Trophoblast cell (in vitro differentiated cells and primary cell): Measurements from ENCODE around the gene UBE2A.

Experiments
- DNase-seq, 2 donors: peaks; one replicate each; pipeline ENCODE4 v3.0.0-alpha.2; 2016
- H2AFZ ChIP-seq: 2 replicates; pipeline ENCODE4 v1.6.1; 2013; ENCODE audit warnings: low read length, moderate library complexity, mild to moderate bottlenecking; ENCODE audit not compliant: insufficient read depth, poor library complexity
- H2AK5ac ChIP-seq: 2 replicates; pipeline ENCODE4 v1.6.1; 2013; ENCODE audit warnings: mild to moderate bottlenecking, low read length
- H2BK120ac ChIP-seq: 2 replicates; pipeline ENCODE4 v1.6.1; 2013; ENCODE audit warnings: low read length, mild to moderate bottlenecking, moderate library complexity; ENCODE audit not compliant: insufficient read depth, poor library complexity
- H2BK12ac ChIP-seq: 2 replicates; pipeline ENCODE4 v1.6.1; 2013; ENCODE audit warnings: mild to moderate bottlenecking, low read length, moderate library complexity
- H2BK5ac ChIP-seq: 2 replicates; pipeline ENCODE4 v1.6.1; 2013; ENCODE audit warnings: low read length, low read depth, moderate library complexity, mild to moderate bottlenecking; ENCODE audit not compliant: poor library complexity
- H3K14ac ChIP-seq: 2 replicates; pipeline ENCODE4 v1.6.1; 2013; ENCODE audit warnings: mild to moderate bottlenecking, low read length
- H3K18ac ChIP-seq: 2 replicates; pipeline ENCODE4 v1.6.1; 2013; ENCODE audit warnings: mild to moderate bottlenecking, low read length
- H3K23ac ChIP-seq: 2 replicates; pipeline ENCODE4 v1.6.1; 2013; ENCODE audit warnings: low read length
- H3K27ac ChIP-seq: 2 replicates; pipeline ENCODE4 v1.5.1; 2013; ENCODE audit warnings: low read depth, mild to moderate bottlenecking, inconsistent platforms, low read length, moderate library complexity
- H3K27me3 ChIP-seq: 2 replicates; pipeline ENCODE4 v1.6.1; 2013; ENCODE audit warnings: inconsistent platforms, mild to moderate bottlenecking, low read length, moderate library complexity; ENCODE audit not compliant: insufficient read depth
- H3K36me3 ChIP-seq, 2 experiments: 1 replicate in 1 of 2; 2 replicates in 1 of 2; pipeline ENCODE4 v1.6.1; 2013; ENCODE audit warnings: low read length in 2 of 2, mild to moderate bottlenecking in 2 of 2, moderate library complexity in 1 of 2; ENCODE audit not compliant: insufficient read depth in 2 of 2, control insufficient read depth in 1 of 2
- H3K4ac ChIP-seq: 2 replicates; pipeline ENCODE4 v1.6.1; 2013; ENCODE audit warnings: low read depth, mild to moderate bottlenecking, low read length, moderate library complexity
- H3K4me1 ChIP-seq, 2 experiments: 1 replicate in 1 of 2; 2 replicates in 1 of 2; pipeline ENCODE4 v1.6.1; 2013; ENCODE audit warnings: low read length in 2 of 2, mild to moderate bottlenecking in 2 of 2, moderate library complexity in 1 of 2; ENCODE audit not compliant: insufficient read depth in 2 of 2, control insufficient read depth in 1 of 2
- H3K4me2 ChIP-seq: 2 replicates; pipeline ENCODE4 v1.6.1; 2013; ENCODE audit warnings: inconsistent platforms, mild to moderate bottlenecking, low read length, moderate library complexity
- H3K4me3 ChIP-seq: 2 replicates; pipeline ENCODE4 v1.5.1; 2013; ENCODE audit warnings: mild to moderate bottlenecking, low read depth, low read length, inconsistent platforms
- H3K79me1 ChIP-seq: one replicate; pipeline ENCODE4 v1.6.1; 2013; ENCODE audit warnings: low read length
- H3K79me2 ChIP-seq: 2 replicates; pipeline ENCODE4 v1.6.1; 2013; ENCODE audit warnings: low read length, mild to moderate bottlenecking; ENCODE audit not compliant: control insufficient read depth, insufficient read depth, poor library complexity
- H3K9ac ChIP-seq: 2 replicates; pipeline ENCODE4 v1.6.1; 2013; ENCODE audit warnings: mild to moderate bottlenecking, low read length
- H3K9me3 ChIP-seq: 2 replicates; pipeline ENCODE4 v1.6.1; 2013; ENCODE audit warnings: low read depth, mild to moderate bottlenecking, control low read depth, inconsistent platforms, low read length; ENCODE audit not compliant: insufficient read depth
- H4K12ac ChIP-seq: 2 replicates; pipeline ENCODE4 v1.6.1; 2013; ENCODE audit warnings: low read depth, mild to moderate bottlenecking, low read length, moderate library complexity
- H4K8ac ChIP-seq: 2 replicates; pipeline ENCODE4 v1.6.1; 2013; ENCODE audit warnings: low read depth, mild to moderate bottlenecking, low read length, moderate library complexity
- H4K91ac ChIP-seq: one replicate; pipeline ENCODE4 v1.6.1; 2013; ENCODE audit warnings: low read depth, mild to moderate bottlenecking, low read length, moderate library complexity
- WGBS: extraction: QIAGEN DNeasy Blood & Tissue Kit; methylation state at CpG from one replicate; pipeline ENCODE4 v1.1.7; 2013; ENCODE audit warnings: missing lambda C conversion rate; ENCODE audit not compliant: insufficient read length, insufficient coverage; ENCODE audit errors: extremely low coverage; 5-methylcytosine and 5-hydroxymethylcytosine counted together

The UBE2A gene

GRCh38 chrX:119605464-119606279 is 31.3 kb downstream of the UBE2A start:
- H3K14ac ChIP-seq = peak overlapping the region; percentile 95
- peak overlapping the region; percentile 55 for H2BK5ac ChIP-seq
- H4K8ac ChIP-seq = peak overlapping the region; percentile 94
- peak overlapping the region; percentile 95 for H3K18ac ChIP-seq
- DNase-seq = peak in 1 of 2 donors; percentile 37
- H2AK5ac ChIP-seq = peak overlapping the region; percentile 57
- peak overlapping the region; percentile 93 for H3K4me2 ChIP-seq
- no peak overlapping the region for H3K23ac ChIP-seq
- H3K4me1 ChIP-seq = peaks cover 0 to 2% of the 10 kb centered on the region in 2 experiments
- H3K79me2 ChIP-seq = peaks cover 8% of the 10 kb centered on the region
- WGBS = no CpG with 5 or more reads among the region's 68 CpGs
- peak overlapping the region; percentile 84 for H4K91ac ChIP-seq
- peaks cover 3% of the 10 kb centered on the region for H3K79me1 ChIP-seq
- no peaks in the 10 kb centered on the region for H3K9me3 ChIP-seq
- peak overlapping the region; percentile 59 for H2BK120ac ChIP-seq
- peaks cover under 1 to 2% of the 10 kb centered on the region in 2 experiments for H3K36me3 ChIP-seq
- peak overlapping the region; percentile 94 for H4K12ac ChIP-seq
- H2AFZ ChIP-seq = peak overlapping the region; percentile 95
- H3K4me3 ChIP-seq = peak overlapping the region; percentile 98
- no peaks in the 10 kb centered on the region for H3K27me3 ChIP-seq
- H3K27ac ChIP-seq = no peak overlapping the region
- peak overlapping the region; percentile 60 for H3K4ac ChIP-seq
- H3K9ac ChIP-seq = peak overlapping the region; percentile 100
- no peak overlapping the region for H2BK12ac ChIP-seq

- DNase-seq = peak; percentile 88 to 99
- H3K27me3 ChIP-seq = no peaks in the 10 kb centered on the region
- peak within 1 kb of the TSS; percentile 57 for H2AK5ac ChIP-seq
- H3K79me1 ChIP-seq = peaks cover 3% of the 10 kb centered on the region
- WGBS = no CpG with 5 or more reads among the region's 46 CpGs
- peak within 1 kb of the TSS; percentile 94 for H4K8ac ChIP-seq
- no peaks in the 10 kb centered on the region for H3K36me3 ChIP-seq
- H3K4ac ChIP-seq = peak within 1 kb of the TSS; percentile 60
- no peak within 1 kb of the TSS for H2BK12ac ChIP-seq
- peak within 1 kb of the TSS; percentile 84 for H4K91ac ChIP-seq
- no peak within 1 kb of the TSS for H3K23ac ChIP-seq
- no peak within 1 kb of the TSS for H3K27ac ChIP-seq
- peak within 1 kb of the TSS; percentile 93 for H3K4me2 ChIP-seq
- peak within 1 kb of the TSS; percentile 95 for H2AFZ ChIP-seq
- H3K79me2 ChIP-seq = peaks cover 8% of the 10 kb centered on the region
- peak within 1 kb of the TSS; percentile 55 for H2BK5ac ChIP-seq
- H3K4me3 ChIP-seq = peak within 1 kb of the TSS; percentile 98
- H3K4me1 ChIP-seq = peaks cover 0 to 2% of the 10 kb centered on the region in 2 experiments
- peak within 1 kb of the TSS; percentile 95 for H3K14ac ChIP-seq
- peak within 1 kb of the TSS; percentile 59 for H2BK120ac ChIP-seq
- no peaks in the 10 kb centered on the region for H3K9me3 ChIP-seq
- peak within 1 kb of the TSS; percentile 94 for H4K12ac ChIP-seq
- H3K18ac ChIP-seq = peak within 1 kb of the TSS; percentile 95
- peak within 1 kb of the TSS; percentile 100 for H3K9ac ChIP-seq
These were observed 32.1 kb downstream of the UBE2A start, which contains the start of gene NKRF for GRCh38 chrX:119606280-119607017. TSS of gene NKRF (minus strand) at chrX:119606424.

- no peak overlapping the region for H3K4me2 ChIP-seq
- no peaks in the 10 kb centered on the region for H3K9me3 ChIP-seq
- no peak overlapping the region for H2BK12ac ChIP-seq
- H3K4me3 ChIP-seq = no peak overlapping the region
- H3K9ac ChIP-seq = no peak overlapping the region
- H2AFZ ChIP-seq = no peak overlapping the region
- no peak overlapping the region for H3K23ac ChIP-seq
- no peaks in the 10 kb centered on the region for H3K27me3 ChIP-seq
- no peak for DNase-seq
- H3K79me1 ChIP-seq = peaks cover 3% of the 10 kb centered on the region
- no peak overlapping the region for H3K14ac ChIP-seq
- no peak overlapping the region for H3K27ac ChIP-seq
- H3K36me3 ChIP-seq = no peaks in the 10 kb centered on the region
- no peak overlapping the region for H4K91ac ChIP-seq
- no peak overlapping the region for H4K12ac ChIP-seq
- no peak overlapping the region for H3K18ac ChIP-seq
- H3K79me2 ChIP-seq = peaks cover 8% of the 10 kb centered on the region
- H2AK5ac ChIP-seq = no peak overlapping the region
- H2BK5ac ChIP-seq = no peak overlapping the region
- H3K4ac ChIP-seq = no peak overlapping the region
- peaks cover 0 to 2% of the 10 kb centered on the region in 2 experiments for H3K4me1 ChIP-seq
- WGBS = no CpG with 5 or more reads among the region's 7 CpGs
- no peak overlapping the region for H4K8ac ChIP-seq
- no peak overlapping the region for H2BK120ac ChIP-seq
These were observed 32.6 kb downstream of the UBE2A start for GRCh38 chrX:119607018-119607389.

- Histone ChIP-seq H3K9ac (no peak overlapping the region), H3K4ac (no peak overlapping the region), H2BK5ac (no peak overlapping the region), H4K91ac (no peak overlapping the region), H3K36me3 (peaks cover 3% of the 10 kb centered on the region in 2 experiments), H4K8ac (no peak overlapping the region), H3K23ac (no peak overlapping the region), H2BK12ac (no peak overlapping the region), H3K27ac (no peak overlapping the region), H3K4me2 (no peak overlapping the region), H3K18ac (no peak overlapping the region), H3K14ac (no peak overlapping the region), H3K9me3 (no peaks in the 10 kb centered on the region), H2AK5ac (no peak overlapping the region), H3K4me1 (no peaks in the 10 kb centered on the region), H2AFZ (no peak overlapping the region), H3K79me2 (no peaks in the 10 kb centered on the region), H4K12ac (no peak overlapping the region), H3K27me3 (no peaks in the 10 kb centered on the region), H3K4me3 (no peak overlapping the region), H3K79me1 (no peaks in the 10 kb centered on the region), H2BK120ac (no peak overlapping the region)
- no CpG with 5 or more reads among the region's 13 CpGs for WGBS
- DNase-seq = peak in 1 of 2 donors; percentile 60
These were observed 40.4 kb downstream of the UBE2A start for GRCh38 chrX:119614776-119615175.
